Natural killer cell treated with Interleukin-12 subunit alpha and Interleukin-12 subunit beta and Interleukin-15 and Interleukin-18, amount 100 ng/mL, for 72 hours (primary cell): ENCODE measurements around the gene INAVA. TPM values are rescaled to one million over a fixed set of nuclear protein-coding genes. Genes with fewer than 3 reads are reported as not detected.
A peak's percentile ranks its signal among the peaks of the same experiment; 100 is the strongest.
"Not testable (repeated sequence)": the region's sequence is repeated elsewhere in the genome, so short reads cannot be mapped to it uniquely, and the experiment has no call there.

Experiments
- ATAC-seq, 2 donors: fragments of 150-1000 bp; cut with Tn5 transposase in 1 of 2; sonication (Bioruptor Pico), chemical (Tn5 transposase) in 1 of 2; 2 replicates each; pipeline ENCODE4 v1.10.0; 2021
- DNase-seq: peaks from one replicate; pipeline ENCODE4 v3.0.0; 2022; ENCODE audit warnings: low spot score
- H3K27ac Mint-ChIP-seq, 2 donors: 1 replicate in 1 of 2; 2 replicates in 1 of 2; pipeline ENCODE4 v1.8.0; 2022; ENCODE audit warnings: mixed read lengths in 2 of 2, mild to moderate bottlenecking in 1 of 2, moderate library complexity in 1 of 2
- H3K27me3 Mint-ChIP-seq, 2 donors: 1 replicate in 1 of 2; 2 replicates in 1 of 2; pipeline ENCODE4 v1.8.0; 2022; ENCODE audit warnings: mixed read lengths in 2 of 2
- H3K36me3 Mint-ChIP-seq: one replicate; pipeline ENCODE4 v1.8.0; 2022; ENCODE audit warnings: mixed read lengths
- H3K4me1 Mint-ChIP-seq, 2 donors: 1 replicate in 1 of 2; 2 replicates in 1 of 2; pipeline ENCODE4 v1.8.0; 2022; ENCODE audit warnings: low read depth in 2 of 2, mixed read lengths in 2 of 2, mild to moderate bottlenecking in 1 of 2
- H3K4me3 Mint-ChIP-seq: one replicate; pipeline ENCODE4 v1.8.0; 2022; ENCODE audit warnings: mixed read lengths
- H3K9me3 Mint-ChIP-seq: 2 replicates; pipeline ENCODE4 v1.8.0; 2022; ENCODE audit warnings: mixed read lengths
- total RNA-seq, 2 donors: library from RNA; stranded (reverse); gene quantifications; one replicate each; pipeline ENCODE4 v1.2.3, GENCODE V29; 2022

Gene INAVA
- total RNA-seq, 2 donors from 2014 or later: 0.25 to 0.86 TPM

DNA sequence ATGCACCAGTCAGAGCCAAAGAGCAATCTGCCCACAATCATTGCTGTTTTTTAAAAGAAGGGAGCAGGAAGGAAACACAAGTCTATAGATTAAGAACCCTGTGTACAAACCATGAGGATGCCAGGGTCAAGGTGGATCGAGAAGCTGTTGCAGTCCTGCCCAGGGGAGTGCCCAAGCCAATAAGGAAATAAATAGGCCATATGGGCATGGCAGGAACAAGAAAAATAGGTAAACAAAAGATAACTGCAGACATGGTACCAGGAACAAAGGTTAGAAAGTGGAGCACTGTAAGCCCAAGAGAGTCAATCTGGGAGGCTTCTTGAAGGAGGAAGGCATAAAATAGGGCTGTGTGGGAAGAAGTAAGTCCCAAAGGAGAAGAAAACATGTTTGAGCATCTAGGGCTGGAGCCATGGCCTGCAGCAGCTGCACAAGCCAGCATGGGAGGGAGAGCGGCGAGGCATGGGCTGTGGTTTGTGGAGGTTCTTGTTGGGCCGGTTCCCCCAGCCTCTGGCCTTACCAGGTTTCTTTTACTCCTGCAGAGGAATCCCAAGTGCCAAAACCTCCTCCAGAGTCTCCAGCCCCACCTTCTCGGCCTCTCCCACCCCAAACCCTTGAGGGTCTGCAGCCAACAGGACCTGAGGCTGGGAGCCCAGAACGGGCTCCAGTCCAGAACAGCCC, 13.6 kb downstream of the INAVA start:
- Mint-ChIP-seq H3K36me3 (no peaks in the 10 kb centered on the region), H3K4me3 (no peak overlapping the region), H3K27me3 (peaks cover 9 to 11% of the 10 kb centered on the region in 2 donors), H3K27ac (peak overlapping the region; percentile 7 to 26), H3K9me3 (no peaks in the 10 kb centered on the region), H3K4me1 (peaks cover 17 to 23% of the 10 kb centered on the region in 2 donors)
- no peak for DNase-seq
- ATAC-seq: no peak

DNA sequence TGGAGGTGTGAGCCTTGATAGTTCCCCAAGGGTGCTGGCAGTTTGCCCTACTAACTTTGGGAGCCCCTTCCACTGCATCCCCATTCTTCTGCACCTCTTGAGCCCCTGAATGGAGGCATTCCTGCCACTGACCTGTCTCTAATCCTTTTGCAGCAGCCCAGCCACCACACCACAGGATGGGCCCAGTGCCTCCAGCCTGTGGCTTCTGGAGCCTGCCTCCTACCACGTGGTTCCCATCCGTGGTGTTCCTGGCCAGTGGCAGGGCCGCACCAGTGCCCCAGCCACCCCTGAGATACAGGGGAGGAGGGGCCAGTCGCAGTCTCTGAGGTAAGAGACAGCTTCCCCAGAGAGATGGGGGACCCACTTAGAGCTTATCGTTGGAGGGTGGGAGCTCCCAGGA, 14.4 kb downstream of the INAVA start:
- DNase-seq (no peak), ATAC-seq (no peak)
- H3K4me1 Mint-ChIP-seq: peaks cover 17 to 23% of the 10 kb centered on the region in 2 donors
- peaks cover 9 to 11% of the 10 kb centered on the region in 2 donors for H3K27me3 Mint-ChIP-seq
- H3K9me3 Mint-ChIP-seq: no peaks in the 10 kb centered on the region
- H3K27ac Mint-ChIP-seq: no peak overlapping the region
- H3K4me3 Mint-ChIP-seq: no peak overlapping the region
- no peaks in the 10 kb centered on the region for H3K36me3 Mint-ChIP-seq

DNA sequence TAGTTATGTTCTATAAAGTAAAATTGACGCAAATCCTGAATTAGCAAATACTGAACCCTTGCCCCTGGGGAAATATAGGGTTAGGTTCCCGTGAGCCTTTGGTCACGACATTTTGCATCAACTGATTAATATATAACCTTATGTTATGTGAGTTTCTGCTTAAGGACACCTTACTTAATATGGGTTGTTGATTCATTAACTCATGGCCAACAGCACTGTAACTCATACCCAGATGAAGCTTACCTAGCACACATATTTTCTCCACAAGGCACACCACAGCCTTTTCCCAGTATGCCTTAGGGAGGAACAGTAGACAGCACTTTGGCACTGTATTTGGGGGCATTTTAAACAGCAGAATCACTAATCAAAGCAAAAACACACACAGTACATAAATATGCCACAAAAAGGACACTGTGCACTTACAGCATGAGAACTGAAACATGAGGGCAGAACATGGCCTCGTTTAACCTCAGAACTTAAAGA, 15.1 kb downstream of the INAVA start:
- H3K36me3 Mint-ChIP-seq: no peaks in the 10 kb centered on the region
- no peak overlapping the region for H3K4me3 Mint-ChIP-seq
- no peak for DNase-seq
- ATAC-seq: no peak
- H3K27me3 Mint-ChIP-seq: peaks cover 9 to 11% of the 10 kb centered on the region in 2 donors
- H3K27ac Mint-ChIP-seq: no peak overlapping the region
- no peaks in the 10 kb centered on the region for H3K9me3 Mint-ChIP-seq
- peaks cover 17 to 23% of the 10 kb centered on the region in 2 donors for H3K4me1 Mint-ChIP-seq

DNA sequence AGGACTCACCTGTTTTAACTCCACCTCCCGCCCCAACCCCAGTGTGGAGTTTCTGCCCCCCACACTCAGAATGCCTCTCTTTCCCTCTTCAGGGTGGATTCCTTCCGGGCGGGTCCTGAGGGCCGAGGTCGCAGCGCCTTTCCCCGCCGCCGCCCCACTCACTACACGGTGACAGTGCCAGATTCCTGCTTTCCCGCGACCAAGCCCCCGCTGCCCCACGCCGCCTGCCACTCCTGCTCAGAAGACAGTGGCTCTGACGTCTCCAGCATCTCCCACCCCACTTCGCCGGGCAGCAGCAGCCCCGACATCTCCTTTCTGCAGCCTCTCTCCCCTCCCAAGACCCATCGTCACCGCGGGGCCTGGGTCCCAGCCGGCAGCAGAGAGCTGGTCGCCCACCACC, 16.7 kb downstream of the INAVA start:
- ATAC-seq: no peak
- H3K4me1 Mint-ChIP-seq: peaks cover 10 to 15% of the 10 kb centered on the region in 2 donors
- no peaks in the 10 kb centered on the region for H3K9me3 Mint-ChIP-seq
- DNase-seq: no peak
- no peak overlapping the region for H3K4me3 Mint-ChIP-seq
- H3K36me3 Mint-ChIP-seq: no peaks in the 10 kb centered on the region
- peaks cover 9 to 11% of the 10 kb centered on the region in 2 donors for H3K27me3 Mint-ChIP-seq
- H3K27ac Mint-ChIP-seq: no peak overlapping the region

DNA sequence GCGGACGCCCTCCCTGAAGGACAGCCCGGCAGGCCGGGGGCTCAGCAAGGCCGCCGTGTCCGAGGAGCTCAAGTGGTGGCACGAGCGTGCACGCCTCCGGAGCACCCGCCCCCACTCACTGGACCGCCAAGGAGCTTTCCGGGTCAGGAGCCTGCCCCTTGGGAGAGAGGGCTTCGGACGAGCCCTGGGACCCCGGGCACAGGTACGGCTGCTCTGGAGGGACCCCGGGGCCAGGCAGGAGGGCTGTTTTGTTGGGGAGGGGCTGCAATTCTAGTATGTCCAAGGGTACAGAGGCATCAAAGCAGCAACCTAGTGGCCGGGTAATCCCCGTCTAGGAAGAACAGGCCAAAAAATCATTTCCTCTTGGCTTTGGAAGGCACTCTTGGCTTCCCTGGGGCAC, 17.2 kb downstream of the INAVA start:
- ATAC-seq, H3K27ac Mint-ChIP-seq, H3K4me3 Mint-ChIP-seq, H3K36me3 Mint-ChIP-seq, H3K9me3 Mint-ChIP-seq, DNase-seq: not testable (repeated sequence)
- Mint-ChIP-seq H3K4me1 (peaks cover 10 to 15% of the 10 kb centered on the region in 2 donors), H3K27me3 (peaks cover 9 to 11% of the 10 kb centered on the region in 2 donors)

DNA sequence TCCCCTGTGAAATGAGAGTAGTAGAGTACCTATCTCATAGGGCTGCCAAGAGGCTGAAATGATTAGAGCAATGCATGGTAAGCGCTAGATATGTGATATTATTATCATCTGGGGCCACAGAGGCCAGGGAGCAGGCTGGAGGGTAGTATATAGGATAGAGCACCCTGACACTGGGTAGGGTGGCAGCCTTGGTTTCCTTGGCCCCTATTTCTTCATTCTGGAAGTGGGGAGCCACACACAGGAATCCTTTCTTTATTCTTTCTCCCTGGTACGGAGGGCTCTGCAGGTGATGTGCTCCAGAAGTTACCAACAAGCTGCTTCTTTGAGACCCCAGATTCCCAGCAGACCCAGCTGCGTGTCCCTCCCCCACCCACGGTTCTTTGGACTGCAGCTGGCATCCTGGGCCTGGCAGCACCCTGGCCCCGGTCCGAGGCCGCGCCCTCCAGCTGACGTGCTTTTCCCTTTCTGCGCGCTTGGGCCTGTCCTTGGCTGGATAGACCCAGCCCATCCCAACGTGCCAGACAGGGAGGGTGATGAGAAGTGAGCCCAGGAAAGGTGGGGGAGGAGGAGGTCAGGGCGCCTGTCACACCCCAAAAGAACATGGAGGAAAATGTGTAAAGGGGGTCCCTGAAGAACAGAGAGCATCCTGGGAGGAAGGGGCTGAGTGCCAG, 18.2 kb downstream of the INAVA start:
- Mint-ChIP-seq H3K4me3 (no peak overlapping the region), H3K36me3 (no peaks in the 10 kb centered on the region), H3K9me3 (no peaks in the 10 kb centered on the region), H3K27ac (no peak overlapping the region), H3K4me1 (peaks cover 6% of the 10 kb centered on the region in 2 donors), H3K27me3 (peaks cover 6 to 7% of the 10 kb centered on the region in 2 donors)
- ATAC-seq: no peak
- no peak for DNase-seq

DNA sequence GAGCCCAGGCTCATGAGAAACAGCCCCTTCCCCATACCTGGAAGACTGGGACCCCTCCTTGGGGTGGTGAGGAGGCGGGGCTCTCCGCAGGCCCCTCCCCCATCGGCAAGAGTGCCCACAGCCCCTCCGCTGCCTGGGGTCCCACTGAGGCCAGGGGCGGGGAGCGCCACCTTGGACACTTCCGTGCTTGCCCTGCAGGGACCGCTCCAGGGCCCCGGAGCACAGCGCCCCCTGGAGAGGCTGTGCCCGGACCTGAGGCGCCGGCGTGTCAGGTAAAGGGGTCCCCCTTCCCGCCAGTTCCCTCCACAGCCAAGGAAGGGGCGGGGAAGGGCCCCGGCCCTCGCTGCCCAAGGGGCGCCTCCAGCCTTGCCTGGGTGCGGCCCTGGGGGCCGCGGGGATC, 21.5 kb downstream of the INAVA start:
- no peaks in the 10 kb centered on the region for H3K27me3 Mint-ChIP-seq
- DNase-seq: no peak
- no peak overlapping the region for H3K27ac Mint-ChIP-seq
- peaks cover 0 to 2% of the 10 kb centered on the region in 2 donors for H3K4me1 Mint-ChIP-seq
- no peaks in the 10 kb centered on the region for H3K9me3 Mint-ChIP-seq
- ATAC-seq: no peak
- H3K4me3 Mint-ChIP-seq: no peak overlapping the region
- H3K36me3 Mint-ChIP-seq: no peaks in the 10 kb centered on the region

DNA sequence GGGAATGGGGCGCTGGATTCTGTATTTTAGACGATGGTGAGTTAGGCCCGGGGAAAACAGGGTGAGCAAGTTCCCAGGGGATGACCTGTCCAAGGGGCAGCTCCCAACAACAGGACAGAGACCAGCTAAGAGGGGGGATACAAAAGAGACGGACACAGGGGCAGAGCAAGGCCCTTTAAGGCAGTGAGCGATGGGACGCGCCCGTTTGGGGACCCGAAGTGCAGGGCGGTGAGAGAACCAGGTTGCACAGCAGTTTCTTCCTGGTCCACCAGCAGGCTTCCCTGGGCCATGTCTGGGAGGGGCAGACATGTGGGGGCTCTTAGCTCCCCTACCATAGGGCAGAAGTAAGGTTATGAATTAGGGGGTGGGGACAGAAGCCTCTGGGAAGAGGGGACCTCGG, 22.0 kb downstream of the INAVA start:
- DNase-seq (no peak), ATAC-seq (no peak)
- Mint-ChIP-seq H3K36me3 (no peaks in the 10 kb centered on the region), H3K4me3 (no peak overlapping the region), H3K27me3 (no peaks in the 10 kb centered on the region), H3K27ac (no peak overlapping the region), H3K9me3 (no peaks in the 10 kb centered on the region), H3K4me1 (peaks cover 0 to 2% of the 10 kb centered on the region in 2 donors)

DNA sequence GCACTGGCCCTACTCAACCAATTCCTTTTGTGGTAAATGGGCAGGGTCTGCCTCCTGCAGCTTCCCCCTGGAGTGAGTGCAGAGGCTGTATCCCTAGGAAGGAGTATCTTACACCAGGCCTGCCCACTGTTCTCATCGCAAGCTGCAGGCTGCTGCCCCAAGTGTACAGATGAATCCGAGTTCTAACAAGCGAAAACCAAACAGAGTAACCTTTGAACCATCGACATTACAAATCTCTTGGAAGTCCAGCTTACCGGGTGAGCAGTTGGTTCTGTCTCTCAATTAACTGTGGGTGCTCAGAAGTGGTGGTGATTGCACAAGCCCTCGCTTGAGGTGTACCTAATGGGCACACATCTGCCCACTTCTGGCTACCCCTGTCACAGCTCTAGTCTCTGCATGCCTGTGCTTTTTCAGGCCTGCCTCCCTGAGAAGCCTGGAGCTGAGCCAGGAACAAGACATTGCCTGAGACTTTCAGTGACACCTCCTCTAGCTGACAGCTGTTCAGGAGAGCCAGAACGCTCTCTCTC, 22.7 kb downstream of the INAVA start:
- Mint-ChIP-seq H3K36me3 (no peaks in the 10 kb centered on the region), H3K27me3 (no peaks in the 10 kb centered on the region), H3K4me3 (no peak overlapping the region), H3K4me1 (peaks cover 0 to 2% of the 10 kb centered on the region in 2 donors), H3K27ac (no peak overlapping the region), H3K9me3 (no peaks in the 10 kb centered on the region)
- DNase-seq: no peak
- no peak for ATAC-seq

DNA sequence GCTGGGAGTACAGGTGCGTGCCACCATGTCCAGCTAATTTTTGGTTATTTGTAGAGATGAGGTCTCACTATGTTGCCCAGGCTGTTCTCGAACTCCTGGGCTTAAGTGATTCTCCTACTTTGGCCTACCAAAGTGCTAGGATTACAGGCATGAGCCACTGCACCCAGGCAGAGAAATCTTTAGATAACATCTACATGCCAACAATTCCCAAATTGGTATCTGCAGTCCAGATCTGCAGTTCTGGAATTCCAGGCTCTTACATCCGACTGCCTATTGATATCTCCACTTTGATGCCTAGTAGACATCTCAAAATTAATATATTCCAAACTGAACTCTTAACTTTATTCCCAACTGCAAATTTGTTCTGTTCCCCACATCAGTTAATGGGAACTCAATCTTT, 23.3 kb downstream of the INAVA start:
- H3K9me3 Mint-ChIP-seq: no peaks in the 10 kb centered on the region

DNA sequence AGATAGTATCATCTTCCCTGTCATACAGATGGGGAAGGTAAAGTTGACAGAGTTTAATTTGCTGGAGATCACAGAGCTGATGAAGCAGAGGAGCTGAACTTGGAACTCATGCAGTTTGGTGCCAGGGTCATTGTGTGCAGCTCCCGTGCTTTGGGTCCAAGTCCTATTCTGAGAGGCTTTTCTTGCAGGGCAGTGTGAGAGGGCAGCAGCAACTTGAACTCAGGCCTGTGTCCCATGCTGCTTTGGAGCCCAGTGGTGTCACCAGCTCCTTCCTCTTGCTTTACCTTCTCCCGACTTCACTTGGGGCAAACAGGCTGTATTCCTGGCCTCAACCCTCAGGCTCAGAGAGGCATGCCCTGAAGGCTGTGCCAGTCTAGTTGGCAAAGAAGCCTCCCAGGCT, 24.7 kb downstream of the INAVA start:
- DNase-seq (no peak), ATAC-seq (no peak)
- Mint-ChIP-seq H3K27me3 (peaks cover 0 to 3% of the 10 kb centered on the region in 2 donors), H3K4me1 (peaks cover 0 to 2% of the 10 kb centered on the region in 2 donors), H3K27ac (no peak overlapping the region), H3K9me3 (no peaks in the 10 kb centered on the region), H3K4me3 (no peak overlapping the region), H3K36me3 (no peaks in the 10 kb centered on the region)

More for the DNA sequence above, 23.3 kb downstream of the INAVA start:
- ATAC-seq (no peak), DNase-seq (no peak)
- H3K36me3 Mint-ChIP-seq: no peaks in the 10 kb centered on the region
- peaks cover 0 to 1% of the 10 kb centered on the region in 2 donors for H3K27me3 Mint-ChIP-seq
- H3K4me1 Mint-ChIP-seq: peaks cover 0 to 2% of the 10 kb centered on the region in 2 donors
- H3K27ac Mint-ChIP-seq: no peak overlapping the region
- no peak overlapping the region for H3K4me3 Mint-ChIP-seq

DNA sequence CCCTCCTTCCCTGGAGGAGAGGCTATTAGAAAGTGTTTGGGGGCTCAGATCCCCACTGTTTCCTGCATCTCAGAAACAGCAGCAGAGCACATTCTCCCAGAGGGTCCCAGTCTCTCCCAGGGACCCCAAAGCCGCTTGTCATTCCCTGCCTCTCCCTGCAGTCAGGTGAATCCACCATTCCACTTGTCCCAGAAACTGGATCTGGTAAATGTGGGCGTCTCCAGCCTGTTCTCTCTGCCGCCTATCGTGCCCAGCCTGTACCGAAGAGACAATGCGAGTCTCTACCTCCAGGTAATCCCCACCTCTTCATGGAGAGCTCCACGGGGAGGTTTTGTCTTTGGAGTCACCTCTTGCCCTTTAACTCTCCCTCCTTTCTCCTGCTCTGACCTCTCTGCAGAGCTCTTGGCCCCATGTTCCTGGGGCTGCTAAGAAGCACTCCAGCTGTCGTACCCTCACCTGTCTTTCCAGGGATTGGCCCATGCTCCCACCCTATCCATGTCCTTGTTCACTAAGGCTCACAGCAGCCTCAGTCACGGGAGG, 26.9 kb downstream of the INAVA start:
- Mint-ChIP-seq H3K27me3 (peaks cover 0 to 3% of the 10 kb centered on the region in 2 donors), H3K4me1 (peaks cover 5 to 7% of the 10 kb centered on the region in 2 donors), H3K27ac (no peak overlapping the region), H3K9me3 (no peaks in the 10 kb centered on the region), H3K4me3 (no peak overlapping the region), H3K36me3 (no peaks in the 10 kb centered on the region)
- no peak for DNase-seq
- no peak for ATAC-seq

DNA sequence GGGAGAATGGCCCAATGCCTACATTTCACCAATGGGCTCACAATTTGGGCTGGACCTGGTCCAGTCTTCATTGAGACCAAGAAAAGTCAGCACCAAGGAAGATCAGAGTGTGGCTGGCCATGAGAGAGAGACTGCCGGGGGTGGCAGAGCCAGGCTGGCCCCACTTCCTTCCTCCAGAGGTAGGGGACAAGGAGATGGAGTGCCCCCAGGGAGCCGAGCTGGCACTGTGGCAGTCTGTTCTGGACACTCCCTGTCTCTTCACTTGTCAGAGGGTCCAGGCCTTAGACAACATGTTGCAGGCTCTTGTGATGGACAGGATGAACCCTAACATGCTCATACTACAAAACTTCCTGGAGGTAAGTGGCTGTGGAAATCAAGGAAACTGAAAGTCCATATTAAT, 27.7 kb downstream of the INAVA start:
- ATAC-seq (no peak), DNase-seq (no peak)
- Mint-ChIP-seq H3K4me1 (peaks cover 5 to 7% of the 10 kb centered on the region in 2 donors), H3K27me3 (peaks cover 0 to 3% of the 10 kb centered on the region in 2 donors), H3K27ac (no peak overlapping the region), H3K4me3 (no peak overlapping the region), H3K36me3 (no peaks in the 10 kb centered on the region), H3K9me3 (no peaks in the 10 kb centered on the region)

DNA sequence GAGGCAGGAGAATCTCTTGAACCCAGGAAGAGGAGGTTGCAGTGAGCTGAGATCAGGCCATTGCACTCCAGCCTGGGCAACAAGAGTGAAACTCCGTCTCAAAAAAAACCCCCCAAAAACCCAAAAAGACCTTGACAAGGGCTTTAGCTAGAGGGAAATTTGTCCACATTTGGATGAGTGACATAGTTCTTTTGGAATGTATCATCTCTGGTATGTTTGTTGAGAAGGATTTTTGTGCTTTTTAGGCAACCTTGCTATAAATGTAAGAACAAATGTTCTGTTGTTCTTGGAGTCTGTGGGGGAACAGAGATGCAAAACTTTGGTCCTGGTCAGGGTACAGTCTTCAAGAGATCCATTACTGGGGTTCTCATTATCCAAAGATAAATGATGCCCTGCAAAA, 28.9 kb downstream of the INAVA start:
- Mint-ChIP-seq H3K4me3 (no peak overlapping the region), H3K36me3 (no peaks in the 10 kb centered on the region), H3K9me3 (no peaks in the 10 kb centered on the region), H3K27ac (no peak overlapping the region), H3K27me3 (peaks cover 0 to 3% of the 10 kb centered on the region in 2 donors), H3K4me1 (peaks cover 5 to 7% of the 10 kb centered on the region in 2 donors)
- ATAC-seq (no peak), DNase-seq (no peak)
